H54 (cell line): ENCODE results near the gene SPTY2D1.

Experiments
- DNase-seq: peaks from one replicate; pipeline ENCODE4 v3.0.0; 2011; ENCODE audit warnings: low spot score, mixed read lengths; ENCODE audit not compliant: insufficient read length
- FAIRE-seq: peaks from 3 replicates; lab custom pipeline; 2011; peaks lifted over from hg19 to GRCh38; lab: Jason Lieb, UNC
- POLR2A ChIP-seq: IDR thresholded peaks from 2 replicates; pipeline ENCODE4 v1.6.1; 2011; ENCODE audit warnings: low read depth, mild to moderate bottlenecking, low read length

The SPTY2D1 gene

GRCh38 chr11:18641677-18642076, 7.5 kb upstream of the SPTY2D1 start:
- no peak for TF ChIP-seq POLR2A
- no peak for FAIRE-seq
- DNase-seq = no peak

GRCh38 chr11:18633256-18634139, 644 bp downstream of the SPTY2D1 start:
- no peak for FAIRE-seq
- no peak for TF ChIP-seq POLR2A
- DNase-seq = no peak

- FAIRE-seq (no peak), DNase-seq (no peak)
- no peak for TF ChIP-seq POLR2A
These were observed 1.3 kb downstream of the SPTY2D1 start for GRCh38 chr11:18632841-18633240.

GRCh38 chr11:18624161-18624560, 10.0 kb downstream of the SPTY2D1 start:
- FAIRE-seq (no peak), DNase-seq (no peak)
- TF ChIP-seq POLR2A = no peak

GRCh38 chr11:18623707-18624106, 10.4 kb downstream of the SPTY2D1 start:
- DNase-seq = no peak
- no peak for TF ChIP-seq POLR2A
- FAIRE-seq = no peak

GRCh38 chr11:18618342-18619025, 15.7 kb downstream of the SPTY2D1 start:
- no peak for DNase-seq
- TF ChIP-seq POLR2A = no peak
- FAIRE-seq = no peak

GRCh38 chr11:18617688-18618341, 16.3 kb downstream of the SPTY2D1 start:
- no peak for TF ChIP-seq POLR2A
- DNase-seq (no peak), FAIRE-seq (no peak)

GRCh38 chr11:18615628-18616392, 18.3 kb downstream of the SPTY2D1 start:
- FAIRE-seq (no peak), DNase-seq (no peak)
- no peak for TF ChIP-seq POLR2A

- FAIRE-seq (no peak), DNase-seq (no peak)
- TF ChIP-seq POLR2A = no peak
These were observed 19.5 kb downstream of the SPTY2D1 start for GRCh38 chr11:18614667-18615066.

GRCh38 chr11:18612394-18612793, 21.7 kb downstream of the SPTY2D1 start:
- no peak for TF ChIP-seq POLR2A
- FAIRE-seq (no peak), DNase-seq (no peak)

GRCh38 chr11:18611196-18611595, 22.9 kb downstream of the SPTY2D1 start:
- DNase-seq = no peak
- no peak for FAIRE-seq
- no peak for TF ChIP-seq POLR2A

GRCh38 chr11:18608376-18608775, 25.8 kb downstream of the SPTY2D1 start:
- TF ChIP-seq POLR2A = no peak
- FAIRE-seq (no peak), DNase-seq (no peak)

- DNase-seq = no peak
- no peak for FAIRE-seq
These were observed 33.1 kb downstream of the SPTY2D1 start for GRCh38 chr11:18600915-18601569.

More at GRCh38 chr11:18600915-18601569, 33.1 kb downstream of the SPTY2D1 start:
- no peak for TF ChIP-seq POLR2A
